Testis (tissue), 2 donors: ENCODE data around the gene RHOBTB3.

Experiments used
- CTCF ChIP-seq, 3 experiments: fragments of 450-650 bp in 2 of 3; fragments of 200-600 bp in 1 of 3; sonication (generic) in 1 of 3; IDR thresholded peaks; one replicate each; pipeline ENCODE4 v1.5.1; 2016 to 2019; ENCODE audit warnings: antibody characterized with exemption in 3 of 3, mild to moderate bottlenecking in 2 of 3, moderate library complexity in 1 of 3
- POLR2A ChIP-seq: fragments of 450-650 bp; IDR thresholded peaks from one replicate; pipeline ENCODE4 v1.6.1; 2017; ENCODE audit warnings: antibody characterized with exemption, mild to moderate bottlenecking, moderate library complexity

GRCh38 chr5:95830226-95830625 lies 99.1 kb downstream of the RHOBTB3 start:
- no peak for TF ChIP-seq CTCF (IDR thresholded peaks at IDR 0.05)
- no peak for TF ChIP-seq POLR2A
